ENCODE measurements around the gene MT1F. TPM values are rescaled to one million over a fixed set of nuclear protein-coding genes. Genes with fewer than 3 reads are reported as not detected.

Gene MT1F
- total RNA-seq, 2 experiments from 2014 or later = 11.4 to 20.6 TPM

GRCh38 chr16:56640076-56640475, 17.7 kb upstream of the MT1F start:
- Mint-ChIP-seq H3K27me3 (peaks cover 77% of the 10 kb centered on the region), H3K9me3 (ENCODE audit: low read depth) (no peaks in the 10 kb centered on the region), H3K4me3 (no peak overlapping the region), H3K4me1 (peaks cover 41% of the 10 kb centered on the region), H3K36me3 (no peaks in the 10 kb centered on the region), H3K27ac (no peak overlapping the region)
- CTCF ChIA-PET = interaction anchor here (1.2 to 4.7 kb wide), 3 partner anchors 14 to 61 kb away, joined by 3 to 38 read pairs (median 4); partner anchors contain the start of gene MT1E
- DNase-seq (no peak), ATAC-seq (no peak)

GRCh38 chr16:56641166-56641565, 16.6 kb upstream of the MT1F start:
- no peaks in the 10 kb centered on the region for H3K9me3 Mint-ChIP-seq (ENCODE audit: low read depth)

GRCh38 chr16:56643080-56643778, 14.5 kb upstream of the MT1F start:
- peaks cover 23% of the 10 kb centered on the region for H3K4me1 Mint-ChIP-seq
- peak; percentile 91 for DNase-seq
- H3K27ac Mint-ChIP-seq = peak overlapping the region; percentile 47
- peak overlapping the region; percentile 60 for H3K4me3 Mint-ChIP-seq
- H3K27me3 Mint-ChIP-seq = peaks cover 64% of the 10 kb centered on the region
- CTCF ChIA-PET = interaction anchor here (0.6 to 4.7 kb wide), 26 partner anchors 9 to 309 kb away, joined by 3 to 38 read pairs (median 4); partner anchors contain the start of genes BBS2, MT1E, MT1F and MT2A
- H3K9me3 Mint-ChIP-seq (ENCODE audit: low read depth) = no peaks in the 10 kb centered on the region
- peak; percentile 100 for ATAC-seq
- H3K36me3 Mint-ChIP-seq = no peaks in the 10 kb centered on the region

More at GRCh38 chr16:56641166-56641565, 16.6 kb upstream of the MT1F start:
- Mint-ChIP-seq H3K27me3 (peaks cover 72% of the 10 kb centered on the region), H3K4me3 (no peak overlapping the region), H3K4me1 (peaks cover 33% of the 10 kb centered on the region), H3K36me3 (no peaks in the 10 kb centered on the region), H3K27ac (no peak overlapping the region)
- CTCF ChIA-PET = interaction anchor here (0.6 to 4.7 kb wide), 6 partner anchors 11 to 107 kb away, joined by 3 to 38 read pairs (median 4); partner anchors contain the start of genes MT1E and MT1H
- ATAC-seq (no peak), DNase-seq (no peak)

GRCh38 chr16:56643833-56644232, 13.9 kb upstream of the MT1F start:
- peaks cover 20% of the 10 kb centered on the region for H3K4me1 Mint-ChIP-seq
- ATAC-seq (no peak), DNase-seq (no peak)
- CTCF ChIA-PET = interaction anchor here (0.6 to 4.7 kb wide), 26 partner anchors 9 to 308 kb away, joined by 3 to 38 read pairs (median 4); partner anchors contain the start of genes BBS2, MT1E, MT1F and MT2A
- no peaks in the 10 kb centered on the region for H3K36me3 Mint-ChIP-seq
- no peaks in the 10 kb centered on the region for H3K9me3 Mint-ChIP-seq (ENCODE audit: low read depth)
- H3K27me3 Mint-ChIP-seq = peaks cover 64% of the 10 kb centered on the region
- peak overlapping the region; percentile 60 for H3K4me3 Mint-ChIP-seq
- H3K27ac Mint-ChIP-seq = peak overlapping the region; percentile 47

- Mint-ChIP-seq H3K36me3 (no peaks in the 10 kb centered on the region), H3K9me3 (ENCODE audit: low read depth) (no peaks in the 10 kb centered on the region), H3K4me1 (peaks cover 20% of the 10 kb centered on the region), H3K27ac (no peak overlapping the region), H3K4me3 (no peak overlapping the region), H3K27me3 (peaks cover 59% of the 10 kb centered on the region)
- DNase-seq (no peak), ATAC-seq (no peak)
- CTCF ChIA-PET = interaction anchor here (2.4 kb wide), 1 partner anchor 16 kb away, joined by 22 read pairs; no protein-coding TSS in a partner anchor
Measured at GRCh38 chr16:56645311-56645710, 12.4 kb upstream of the MT1F start.

- Mint-ChIP-seq H3K36me3 (no peaks in the 10 kb centered on the region), H3K9me3 (ENCODE audit: low read depth) (no peaks in the 10 kb centered on the region), H3K27ac (no peak overlapping the region), H3K27me3 (peaks cover 54% of the 10 kb centered on the region), H3K4me1 (peaks cover 20% of the 10 kb centered on the region), H3K4me3 (no peak overlapping the region)
- DNase-seq (no peak), ATAC-seq (no peak)
- CTCF ChIA-PET = interaction anchor here (1.8 kb wide), 1 partner anchor 17 kb away, joined by 5 read pairs; no protein-coding TSS in a partner anchor
Measured at GRCh38 chr16:56645838-56646237, 11.9 kb upstream of the MT1F start.

- H3K9me3 Mint-ChIP-seq (ENCODE audit: low read depth) = no peaks in the 10 kb centered on the region
- no peaks in the 10 kb centered on the region for H3K36me3 Mint-ChIP-seq
- H3K4me3 Mint-ChIP-seq = no peak overlapping the region
- ATAC-seq (no peak), DNase-seq (no peak)
- CTCF ChIA-PET = no interaction called here
- peaks cover 11% of the 10 kb centered on the region for H3K4me1 Mint-ChIP-seq
- H3K27me3 Mint-ChIP-seq = peaks cover 53% of the 10 kb centered on the region
- H3K27ac Mint-ChIP-seq = no peak overlapping the region
Measured at GRCh38 chr16:56647641-56648431, 9.9 kb upstream of the MT1F start.

GRCh38 chr16:56649271-56649670, 8.5 kb upstream of the MT1F start:
- ATAC-seq (no peak), DNase-seq (no peak)
- peaks cover under 1% of the 10 kb centered on the region for H3K4me1 Mint-ChIP-seq
- peaks cover 50% of the 10 kb centered on the region for H3K27me3 Mint-ChIP-seq
- no peak overlapping the region for H3K27ac Mint-ChIP-seq
- CTCF ChIA-PET = interaction anchor here (1.1 to 1.5 kb wide), 2 partner anchors 19 to 52 kb away, joined by 3 to 4 read pairs; no protein-coding TSS in a partner anchor
- H3K9me3 Mint-ChIP-seq (ENCODE audit: low read depth) = no peaks in the 10 kb centered on the region
- H3K4me3 Mint-ChIP-seq = no peak overlapping the region
- H3K36me3 Mint-ChIP-seq = no peaks in the 10 kb centered on the region

GRCh38 chr16:56649820-56650219, 7.9 kb upstream of the MT1F start:
- ATAC-seq (no peak), DNase-seq (no peak)
- peaks cover 49% of the 10 kb centered on the region for H3K27me3 Mint-ChIP-seq
- H3K27ac Mint-ChIP-seq = no peak overlapping the region
- no peaks in the 10 kb centered on the region for H3K9me3 Mint-ChIP-seq (ENCODE audit: low read depth)
- no peaks in the 10 kb centered on the region for H3K36me3 Mint-ChIP-seq
- CTCF ChIA-PET = interaction anchor here (1.1 to 1.5 kb wide), 2 partner anchors 19 to 52 kb away, joined by 3 to 4 read pairs; no protein-coding TSS in a partner anchor
- no peak overlapping the region for H3K4me3 Mint-ChIP-seq
- H3K4me1 Mint-ChIP-seq = no peaks in the 10 kb centered on the region

GRCh38 chr16:56651586-56651985, 6.2 kb upstream of the MT1F start, which contains the start of gene MT1B:
Gene MT1B, plus strand, starts transcription at chr16:56651886. Its CDS starts 68 bp downstream, at chr16:56651954.
- peaks cover 43% of the 10 kb centered on the region for H3K27me3 Mint-ChIP-seq
- H3K36me3 Mint-ChIP-seq = no peaks in the 10 kb centered on the region
- CTCF ChIA-PET = no interaction called here
- H3K4me3 Mint-ChIP-seq = no peak within 1 kb of the TSS
- ATAC-seq = no peak
- DNase-seq = no peak
- H3K9me3 Mint-ChIP-seq (ENCODE audit: low read depth) = no peaks in the 10 kb centered on the region
- H3K4me1 Mint-ChIP-seq = no peaks in the 10 kb centered on the region
- no peak within 1 kb of the TSS for H3K27ac Mint-ChIP-seq

- H3K4me3 Mint-ChIP-seq = no peak overlapping the region
- H3K4me1 Mint-ChIP-seq = peaks cover 4% of the 10 kb centered on the region
- DNase-seq = no peak
- no peak for ATAC-seq
- H3K36me3 Mint-ChIP-seq = no peaks in the 10 kb centered on the region
- no peaks in the 10 kb centered on the region for H3K9me3 Mint-ChIP-seq (ENCODE audit: low read depth)
- H3K27ac Mint-ChIP-seq = no peak overlapping the region
- H3K27me3 Mint-ChIP-seq = peaks cover 37% of the 10 kb centered on the region
- CTCF ChIA-PET = interaction anchor here (1.0 to 1.6 kb wide), 2 partner anchors 9 to 21 kb away, joined by 3 read pairs; no protein-coding TSS in a partner anchor
Measured at GRCh38 chr16:56652600-56652999, 5.2 kb upstream of the MT1F start.

GRCh38 chr16:56653218-56653617, 4.5 kb upstream of the MT1F start:
- no peaks in the 10 kb centered on the region for H3K36me3 Mint-ChIP-seq
- peaks cover 32% of the 10 kb centered on the region for H3K27me3 Mint-ChIP-seq
- H3K27ac Mint-ChIP-seq = no peak overlapping the region
- H3K4me3 Mint-ChIP-seq = no peak overlapping the region
- H3K4me1 Mint-ChIP-seq = peaks cover 8% of the 10 kb centered on the region
- DNase-seq = no peak
- ATAC-seq = no peak
- no peaks in the 10 kb centered on the region for H3K9me3 Mint-ChIP-seq (ENCODE audit: low read depth)
- CTCF ChIA-PET = interaction anchor here (1.0 to 1.6 kb wide), 2 partner anchors 10 to 21 kb away, joined by 3 read pairs; no protein-coding TSS in a partner anchor

- no peaks in the 10 kb centered on the region for H3K9me3 Mint-ChIP-seq (ENCODE audit: low read depth)
- H3K36me3 Mint-ChIP-seq = no peaks in the 10 kb centered on the region
- DNase-seq = no peak
- peaks cover 5% of the 10 kb centered on the region for H3K27me3 Mint-ChIP-seq
- ATAC-seq = no peak
- CTCF ChIA-PET = interaction anchor here (0.6 to 1.1 kb wide), 2 partner anchors 44 to 46 kb away, joined by 3 read pairs; no protein-coding TSS in a partner anchor
- peak overlapping the region; percentile 88 for H3K27ac Mint-ChIP-seq
- peaks cover 29% of the 10 kb centered on the region for H3K4me1 Mint-ChIP-seq
- H3K4me3 Mint-ChIP-seq = peak overlapping the region; percentile 90
Measured at GRCh38 chr16:56658327-56658875, 642 bp downstream of the MT1F start.
